HG02763 (cell line): ENCODE results near the gene CD300LF.

ENCODE experiments used
- ATAC-seq: cut with Tn5 transposase; IDR thresholded peaks from one replicate; pipeline ENCODE4 v1.9.1; 2021; ENCODE audit warnings: mild to moderate bottlenecking, moderate library complexity; ENCODE audit not compliant: unreplicated experiment

The CD300LF gene

DNA sequence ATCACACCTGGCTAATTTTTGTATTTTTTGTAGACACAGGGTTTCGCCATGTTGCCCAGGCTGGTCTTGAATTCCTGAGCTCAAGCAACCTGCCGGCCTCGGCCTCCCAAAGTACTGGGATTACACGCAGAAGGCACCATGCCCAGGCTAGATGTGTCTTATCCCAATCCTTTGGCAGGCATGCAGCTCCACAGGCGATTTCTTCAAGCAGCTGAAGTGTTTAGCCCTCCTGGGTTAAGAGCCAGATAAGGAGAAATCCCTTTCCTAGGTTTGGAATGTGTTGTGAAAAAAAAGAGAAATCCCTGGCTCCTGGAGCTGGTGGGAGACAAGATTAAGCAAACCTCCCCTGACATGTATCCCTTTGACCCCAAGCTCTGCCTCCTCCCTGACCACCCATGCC, 33.7 kb upstream of the CD300LF start:
- ATAC-seq = no peak

DNA sequence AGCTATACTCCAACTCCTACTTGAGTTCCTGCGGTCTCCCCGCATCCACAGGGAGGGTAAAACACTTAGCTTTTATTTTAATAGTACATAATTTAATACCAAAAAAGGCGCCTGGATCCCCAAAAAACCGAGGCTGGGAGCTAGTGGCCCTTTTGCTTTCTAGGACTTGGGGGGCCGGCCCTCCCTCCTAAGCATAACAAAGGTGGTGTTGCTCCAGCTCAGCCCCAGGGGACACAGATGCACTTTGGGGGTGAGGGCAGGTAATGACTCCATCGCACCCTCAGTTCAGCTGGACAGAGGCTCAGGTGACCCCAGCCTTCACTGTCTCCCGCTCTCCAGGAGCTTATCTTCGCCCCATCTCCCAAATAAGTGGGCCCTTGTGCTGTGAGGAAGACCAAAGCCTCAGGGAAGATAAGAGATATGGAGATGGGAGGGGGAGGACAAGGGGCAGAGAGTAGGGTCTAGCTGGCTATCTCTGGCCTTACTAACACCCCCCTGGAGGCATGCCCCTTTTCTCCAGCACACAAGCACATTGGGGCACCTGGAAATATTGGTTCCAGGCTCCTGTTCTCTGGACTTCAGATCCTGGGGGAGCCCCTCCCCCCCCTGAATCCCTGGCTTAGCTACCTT, 32.9 kb upstream of the CD300LF start:
- ATAC-seq = no peak

- ATAC-seq = no peak
Observed at GRCh38 chr17:74744714-74745547, 32.2 kb upstream of the CD300LF start.

DNA sequence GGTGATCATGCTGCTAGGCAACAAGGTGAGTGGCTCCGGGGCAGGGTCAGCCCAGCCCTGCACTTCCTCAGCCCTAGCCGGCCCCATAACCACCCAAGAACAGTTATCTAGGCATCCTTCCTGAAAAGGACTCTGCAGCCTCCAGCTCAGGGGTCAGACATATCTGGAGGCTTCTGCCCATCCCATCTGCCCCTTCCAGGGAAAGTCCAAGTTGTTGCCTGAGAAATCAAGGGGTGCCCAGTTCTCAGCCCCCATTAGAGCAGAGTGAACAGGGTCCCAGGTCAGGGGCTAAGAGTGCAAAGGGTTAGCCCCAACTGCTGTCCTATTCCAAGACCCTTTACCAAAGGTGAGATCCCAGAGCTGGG, 31.6 kb upstream of the CD300LF start:
- ATAC-seq = no peak

DNA sequence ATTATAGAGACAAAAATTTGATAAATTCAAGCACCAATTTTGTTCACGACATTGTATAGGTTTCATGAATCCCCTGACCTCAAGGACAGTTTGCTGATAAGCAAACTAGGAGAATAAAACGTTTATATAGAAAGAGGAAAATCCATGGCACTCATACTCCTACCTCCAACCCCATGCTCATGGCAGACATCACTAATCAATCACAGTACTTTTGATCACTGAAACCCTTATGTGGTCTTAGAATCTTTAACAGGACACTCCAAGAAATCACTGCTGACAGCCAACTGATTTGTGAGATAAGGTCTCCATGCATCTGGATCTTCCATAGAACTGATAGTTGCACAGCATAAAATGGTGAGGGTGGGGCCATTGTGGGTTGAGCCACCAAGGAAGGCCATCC, 31.0 kb upstream of the CD300LF start:
- no peak for ATAC-seq

- ATAC-seq = no peak
Observed at GRCh38 chr17:74742978-74743545, 30.3 kb upstream of the CD300LF start.

- ATAC-seq = no peak
Observed at GRCh38 chr17:74742153-74742515, 29.4 kb upstream of the CD300LF start.

DNA sequence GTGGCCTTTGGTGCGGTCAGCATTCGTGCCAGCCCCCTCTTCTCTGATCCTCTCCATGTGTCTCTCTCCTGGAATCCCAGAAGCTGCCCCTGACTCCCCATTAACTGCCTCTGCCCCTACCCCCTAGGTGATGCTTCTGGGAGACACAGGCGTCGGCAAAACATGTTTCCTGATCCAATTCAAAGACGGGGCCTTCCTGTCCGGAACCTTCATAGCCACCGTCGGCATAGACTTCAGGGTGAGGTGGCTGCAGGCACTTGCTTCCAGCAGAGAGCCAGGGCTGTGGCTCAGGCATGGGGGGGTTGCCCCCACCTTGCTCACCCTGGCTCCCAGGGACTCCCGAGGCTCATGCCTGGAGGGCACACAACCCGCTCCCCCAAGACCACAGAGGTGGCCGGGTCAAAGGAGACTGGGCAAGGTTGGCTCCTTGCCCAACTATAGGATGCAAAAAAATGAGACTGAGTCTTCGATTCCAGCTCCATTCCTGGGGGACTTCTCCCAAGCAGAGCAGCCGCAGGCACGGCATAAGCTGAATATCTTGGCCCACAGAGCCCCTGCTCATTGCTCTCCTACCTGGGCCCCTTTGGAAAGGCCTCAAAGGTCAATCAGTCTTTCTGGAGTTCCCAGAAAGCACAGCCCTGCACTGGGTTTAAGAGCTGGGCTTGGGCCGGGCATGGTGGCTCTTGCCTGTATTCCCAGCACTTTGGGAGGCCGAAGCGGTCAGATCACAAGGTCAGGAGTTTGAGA, 28.1 kb upstream of the CD300LF start:
- no peak for ATAC-seq

DNA sequence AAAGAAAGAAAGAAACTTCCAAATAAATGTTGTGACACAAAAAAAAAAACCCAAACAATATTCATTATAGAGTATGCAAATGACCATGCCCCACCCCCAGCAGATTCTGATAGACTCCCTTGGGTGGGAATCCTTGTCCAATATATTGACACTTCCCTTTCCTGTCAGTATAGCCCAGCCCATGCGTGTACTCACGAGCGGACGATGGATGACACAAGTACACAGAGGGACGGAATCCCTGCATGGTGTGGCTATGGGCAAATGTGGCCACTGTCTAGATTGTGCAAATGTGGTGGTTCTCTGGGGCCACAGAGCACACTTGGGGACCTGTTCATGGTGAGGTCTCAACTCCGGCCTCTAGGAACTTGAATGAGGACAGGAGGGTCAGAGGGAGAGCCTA, 27.4 kb upstream of the CD300LF start:
- no peak for ATAC-seq

DNA sequence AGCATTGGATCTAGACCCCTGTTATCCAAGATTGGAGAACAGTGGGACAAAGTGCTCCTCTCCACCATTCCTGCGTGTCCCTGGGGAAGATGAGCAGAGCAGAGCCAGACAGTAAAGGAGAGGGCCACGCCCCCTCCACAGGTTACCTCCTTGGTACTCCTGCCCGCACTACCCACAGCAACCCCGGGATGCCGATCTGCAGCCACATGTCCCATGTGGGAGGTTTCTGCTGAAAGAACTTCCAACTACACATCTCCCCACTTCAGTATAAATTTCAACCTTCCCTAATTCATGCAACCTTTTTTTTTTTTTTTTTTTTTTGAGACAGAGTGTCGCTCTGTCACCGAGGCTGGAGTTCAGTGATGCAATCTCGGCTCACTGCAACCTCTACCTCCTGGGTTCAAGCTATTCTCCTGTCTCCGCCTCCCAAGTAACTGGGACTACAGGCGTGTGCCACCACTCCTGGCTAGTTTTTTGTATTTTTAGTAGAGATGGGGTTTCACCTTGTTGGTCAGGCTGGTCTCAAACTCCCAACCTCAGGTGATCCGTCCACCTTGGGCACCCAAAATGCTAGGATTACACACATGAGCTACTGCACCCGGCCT, 26.6 kb upstream of the CD300LF start:
- ATAC-seq = no peak

- no peak for ATAC-seq
Observed at GRCh38 chr17:74738051-74738996, 25.6 kb upstream of the CD300LF start.

GRCh38 chr17:74737299-74738050, 24.8 kb upstream of the CD300LF start:
- ATAC-seq = no peak

DNA sequence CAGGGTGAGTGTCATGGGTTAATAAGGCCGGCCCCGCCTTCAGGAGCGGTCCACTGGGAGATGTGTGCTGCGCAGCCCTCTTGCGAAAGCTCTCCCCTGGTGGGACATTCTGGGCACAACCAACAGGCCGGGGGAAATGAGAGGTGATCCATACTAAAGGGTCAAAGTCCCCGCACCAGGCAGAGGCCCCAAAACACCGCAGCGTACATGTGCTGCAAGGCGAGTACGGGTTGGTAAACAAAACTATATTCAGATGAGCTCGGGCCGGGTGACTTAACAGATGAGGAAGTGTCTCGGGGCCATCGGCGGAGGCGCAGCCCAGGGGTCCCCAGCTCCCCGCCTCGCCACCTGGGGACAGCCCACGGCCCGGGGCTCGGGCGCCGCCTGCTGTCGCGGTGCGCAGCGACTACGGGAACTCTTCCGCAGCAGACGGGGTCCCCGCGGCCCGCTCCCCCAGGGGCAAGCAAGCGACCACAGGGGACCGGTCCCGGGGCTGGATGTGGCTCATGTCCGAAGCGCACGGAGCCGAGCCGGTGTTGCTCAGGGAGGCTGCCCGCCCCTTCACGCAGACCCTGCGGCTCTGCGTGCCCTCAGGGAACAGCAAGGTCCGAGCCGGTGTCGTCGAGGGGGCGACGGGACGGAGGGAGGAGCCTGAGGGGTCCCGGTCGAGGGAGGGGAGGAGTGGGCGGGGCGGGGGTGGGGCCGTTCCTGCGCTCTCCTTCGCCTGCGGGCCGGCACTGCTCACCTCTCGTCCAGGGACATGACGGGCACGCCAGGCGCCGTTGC, 24.0 kb upstream of the CD300LF start, which contains the start of gene RAB37:
Gene RAB37, plus strand, starts transcription at position 744 of the 786 bp plus-strand sequence. Its CDS starts 17 bp downstream, at position 761.
- no peak for ATAC-seq

DNA sequence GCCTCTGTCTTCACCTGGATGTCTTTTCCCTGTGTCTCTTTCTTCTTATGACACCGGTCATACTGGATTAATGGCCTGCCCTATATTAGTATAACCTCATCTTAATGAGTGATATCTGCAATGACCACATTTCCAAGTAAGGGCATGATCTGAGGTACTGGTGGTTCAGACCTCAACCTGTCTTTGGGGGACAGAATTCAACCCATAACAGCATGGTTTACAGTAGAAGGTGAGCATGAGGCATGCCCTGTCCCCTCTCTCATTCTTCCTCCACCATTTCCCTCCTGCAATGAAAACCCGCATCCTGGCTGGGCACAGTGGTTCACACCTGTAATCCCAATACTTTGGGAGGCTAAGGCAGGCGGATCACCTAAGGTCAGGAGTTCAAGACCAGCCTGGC, 21.5 kb upstream of the CD300LF start:
- no peak for ATAC-seq

- ATAC-seq = no peak
Observed at GRCh38 chr17:74733365-74734122, 20.8 kb upstream of the CD300LF start.

- no peak for ATAC-seq
Observed at GRCh38 chr17:74732042-74732867, 19.5 kb upstream of the CD300LF start.

DNA sequence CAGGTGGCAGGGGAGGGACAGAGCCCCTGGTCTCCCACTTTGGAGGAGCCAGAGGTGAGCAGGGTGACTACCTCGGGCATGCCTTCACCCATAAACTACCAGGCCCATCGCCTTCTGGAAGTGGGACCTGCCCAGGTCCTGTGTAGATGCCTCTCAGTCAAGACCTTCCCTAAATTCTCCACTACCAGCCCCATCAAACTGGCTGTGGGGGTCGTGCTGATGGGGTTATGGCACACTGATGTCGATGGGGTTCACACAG, 18.6 kb upstream of the CD300LF start:
- no peak for ATAC-seq
